Activated CD8-positive, alpha-beta memory T cell treated with anti-CD3 and anti-CD28 coated beads, Interleukin-2, amount 50 U/mL, for 24 hours (primary cell): ENCODE measurements around the gene ATP8B3.

ENCODE experiments used
- DNase-seq: peaks from one replicate; pipeline ENCODE4 v3.0.0-alpha.2; 2020; ENCODE audit errors: extremely low read depth

Gene ATP8B3

DNA sequence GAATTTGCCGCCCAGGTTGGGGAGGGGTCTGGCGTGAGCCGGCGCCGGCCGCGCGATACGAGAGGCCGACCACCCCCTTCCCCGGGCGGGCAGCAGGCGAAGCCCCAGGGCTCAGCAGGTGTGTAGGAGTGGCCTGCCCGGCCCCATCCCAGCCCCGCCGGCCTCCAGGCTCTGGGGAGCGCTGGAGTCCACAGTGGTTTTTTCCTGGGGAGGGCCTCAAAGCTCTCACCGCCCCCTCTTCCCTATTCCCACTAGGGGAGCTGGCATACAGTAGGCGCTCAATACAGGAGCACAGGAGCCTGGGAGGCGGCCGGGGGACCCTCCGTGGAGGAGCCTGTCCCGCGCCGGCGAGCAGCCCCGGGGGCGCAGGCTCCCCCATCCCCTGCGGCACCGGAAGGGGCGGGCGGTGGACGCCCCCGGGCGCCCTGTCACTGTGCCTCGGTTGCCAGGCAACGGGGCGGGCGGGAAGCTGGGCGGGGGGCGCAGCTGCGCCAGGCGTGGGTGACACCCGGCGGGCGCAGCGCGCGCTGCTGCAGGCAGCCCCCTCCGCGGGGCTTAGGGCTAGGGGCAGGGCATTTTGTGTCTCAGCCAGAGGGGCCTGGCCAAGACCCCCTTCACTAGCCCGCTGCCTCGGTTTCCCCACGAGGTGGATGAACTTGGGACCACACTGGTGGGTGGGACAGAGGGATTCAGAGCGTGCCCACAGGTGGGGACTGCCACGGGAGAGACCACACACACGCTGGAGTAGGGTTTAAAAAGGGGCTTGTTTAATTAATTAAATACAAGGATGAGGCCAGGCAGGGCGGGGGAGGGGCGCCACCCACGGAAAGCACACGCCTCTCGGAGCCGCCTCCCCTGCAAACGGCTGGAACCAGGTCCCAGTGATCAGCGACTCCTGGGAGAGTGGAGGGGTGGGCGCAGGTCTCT lies 39.8 kb upstream of the ATP8B3 start:
- no peak for DNase-seq

DNA sequence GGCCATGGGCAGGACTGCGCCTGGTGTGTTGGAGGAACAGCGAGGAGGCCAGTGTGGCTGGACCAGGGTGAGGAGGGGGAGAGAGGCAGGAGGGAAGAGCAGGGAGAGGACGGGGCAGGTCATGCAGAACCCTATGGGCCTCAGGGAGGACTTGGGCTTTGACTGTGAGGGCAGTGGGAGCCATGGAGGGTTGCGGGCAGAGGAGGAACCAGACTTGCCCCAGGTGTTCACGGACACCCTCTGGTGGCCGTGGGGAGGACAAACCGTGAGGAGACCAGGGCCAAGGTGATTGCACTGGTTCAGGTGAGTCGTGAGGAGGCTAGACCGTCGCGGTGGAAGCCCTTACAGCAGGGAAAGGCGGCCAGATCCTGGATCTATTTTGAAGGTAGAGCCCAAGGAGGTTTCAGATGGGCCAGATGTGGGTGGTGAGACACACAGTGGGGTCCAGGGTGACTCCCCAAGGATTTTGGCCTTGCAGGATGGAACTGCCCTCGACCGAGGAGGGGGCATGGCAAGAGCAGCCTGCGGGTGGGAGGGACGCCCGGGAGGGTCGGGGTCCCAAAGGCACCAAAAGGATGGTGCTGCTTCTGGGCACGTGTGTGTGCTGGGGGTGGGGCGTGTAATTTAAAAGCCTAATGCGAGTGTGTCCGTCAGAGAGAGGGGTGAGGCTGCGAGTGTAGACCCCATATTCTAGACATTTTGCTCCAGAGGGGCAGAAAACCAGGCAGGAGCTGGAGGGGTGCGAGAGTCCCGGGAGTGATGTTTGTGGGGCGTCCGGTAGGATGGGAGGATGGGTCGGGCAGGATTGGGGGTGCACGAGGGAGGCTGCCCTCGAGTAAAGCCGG lies 39.0 kb upstream of the ATP8B3 start:
- no peak for DNase-seq

DNA sequence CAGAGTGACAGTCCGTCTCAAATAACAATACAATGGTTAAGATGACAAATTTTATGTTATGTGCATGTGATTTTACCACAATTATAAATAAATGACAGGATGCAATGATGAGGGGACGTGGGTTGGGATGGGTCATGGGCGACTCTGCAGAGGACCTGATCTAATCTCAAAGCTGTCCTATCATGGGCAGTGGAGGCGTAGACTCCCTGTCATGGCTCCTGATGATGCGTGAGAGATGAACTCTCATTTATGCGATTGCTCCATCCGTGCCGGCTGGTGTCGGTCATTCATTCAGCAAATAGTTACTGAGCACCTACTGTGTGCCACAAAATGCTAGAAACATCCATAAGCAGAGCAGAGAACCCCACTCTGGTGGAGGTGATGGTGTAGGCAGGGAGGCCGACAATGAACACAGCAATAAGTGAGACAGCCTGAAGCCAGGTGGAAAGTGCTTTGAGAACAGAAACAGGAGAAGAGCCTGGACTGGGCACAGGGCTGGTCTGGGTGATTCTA lies 37.9 kb upstream of the ATP8B3 start:
- no peak for DNase-seq

DNA sequence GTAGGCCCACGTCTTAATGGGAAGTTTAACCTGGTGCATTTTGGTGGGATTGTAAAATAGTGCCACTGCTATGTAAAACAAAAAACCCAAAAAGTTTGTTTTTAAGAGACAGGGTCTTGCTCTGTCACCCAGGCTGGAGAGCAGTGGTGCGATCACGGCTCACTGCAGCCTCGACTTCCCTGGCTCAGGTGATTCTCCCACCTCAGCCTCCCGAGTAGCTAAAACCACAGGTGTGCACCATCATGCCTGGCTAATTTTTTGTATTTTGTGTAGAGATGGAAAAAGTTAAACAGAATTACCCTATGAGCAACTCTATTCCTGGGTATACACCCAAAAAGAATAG lies 37.0 kb upstream of the ATP8B3 start:
- DNase-seq: no peak

DNA sequence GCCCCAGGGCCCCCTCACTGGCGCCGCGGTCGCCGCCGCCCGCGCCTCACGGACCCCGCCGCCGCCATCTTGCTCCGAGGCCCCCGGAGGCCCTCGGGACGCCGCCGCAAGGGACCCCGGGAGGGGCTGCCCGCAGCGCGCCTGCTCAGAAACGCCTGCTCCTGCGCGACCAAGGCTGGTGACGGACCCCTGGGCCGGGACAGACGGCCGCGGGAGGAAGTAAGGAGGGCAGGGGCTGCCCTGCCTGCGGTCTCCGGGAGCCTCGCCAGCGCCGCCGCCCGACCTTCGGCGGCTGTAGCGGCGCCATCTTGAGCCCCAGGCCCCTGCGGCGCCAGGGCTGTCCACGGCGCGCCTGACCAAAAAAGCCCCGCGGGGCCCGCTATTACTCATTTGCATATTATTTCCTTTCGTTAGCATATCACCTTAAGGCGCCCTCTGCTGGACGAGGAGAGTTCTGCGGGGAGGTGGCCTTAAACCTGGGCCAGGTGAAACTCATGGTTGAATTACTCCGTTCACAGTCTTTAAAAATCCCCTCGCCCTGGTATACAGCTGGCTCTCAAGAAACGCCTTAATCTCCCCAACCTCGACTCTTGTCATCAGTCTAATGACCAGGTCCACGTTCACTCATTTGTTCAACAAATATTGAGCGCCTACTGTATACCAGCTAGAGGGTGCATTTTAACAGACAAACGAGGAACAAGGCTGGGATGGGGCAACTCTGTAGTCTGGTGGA lies 36.5 kb upstream of the ATP8B3 start, which contains the start of gene REXO1:
TSS of gene REXO1 (minus strand) at position 85 of the 733 bp plus-strand sequence. CDS start 125 bp downstream, outside the sequence.
- peak; percentile 93 for DNase-seq

DNA sequence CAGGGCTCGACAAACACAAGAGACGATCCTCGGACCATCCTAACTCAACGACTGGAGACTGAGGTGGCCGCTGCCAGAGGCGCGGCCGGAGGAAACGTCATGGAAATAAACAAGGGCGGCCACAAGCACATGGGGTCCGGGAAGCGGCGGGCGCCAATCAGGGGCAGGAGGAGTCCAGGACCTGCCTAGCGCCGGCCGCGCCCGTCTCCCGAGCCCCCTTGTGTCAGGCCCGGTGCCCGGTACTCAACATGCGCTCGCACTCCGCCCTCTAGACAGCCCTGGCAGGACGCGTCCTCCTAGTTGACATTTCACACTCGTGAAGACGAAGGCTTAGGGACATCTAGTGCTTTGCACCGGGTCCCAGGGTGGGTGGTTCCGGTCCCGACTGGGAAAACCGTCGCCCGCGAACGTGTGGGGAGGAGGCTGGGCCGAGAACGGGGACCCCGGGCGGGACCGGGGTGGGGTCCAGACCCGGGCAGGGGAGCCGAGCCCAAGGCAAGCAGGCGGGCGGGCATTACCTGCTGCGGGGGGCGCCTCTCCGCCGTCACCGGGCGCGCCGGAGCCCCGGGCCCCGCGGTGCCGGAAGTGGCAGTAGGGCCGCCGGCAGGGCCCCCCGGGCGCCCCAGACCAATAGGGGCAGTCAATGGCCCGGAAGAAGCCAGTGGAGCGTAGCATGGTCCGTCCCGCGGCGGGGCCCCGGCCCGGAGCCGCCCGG lies 35.8 kb upstream of the ATP8B3 start:
- DNase-seq: no peak

DNA sequence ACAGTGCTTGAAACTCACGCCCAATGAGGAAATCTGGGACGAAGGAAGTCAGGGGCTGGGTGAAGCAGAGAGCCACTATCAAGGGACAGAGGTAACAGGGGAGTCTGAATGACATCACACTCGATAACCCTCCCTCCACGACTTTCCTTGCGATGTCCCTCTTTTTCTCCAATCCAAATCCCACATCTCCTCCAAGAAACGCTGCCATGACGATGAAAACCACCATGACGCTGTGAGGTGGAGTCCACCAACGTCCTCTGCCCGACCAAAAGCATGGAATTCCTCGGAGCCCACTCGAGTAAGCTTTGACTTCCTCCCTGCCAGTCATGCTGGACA lies 35.2 kb upstream of the ATP8B3 start:
- no peak for DNase-seq

GRCh38 chr19:1846517-1847204 lies 34.6 kb upstream of the ATP8B3 start:
- no peak for DNase-seq

GRCh38 chr19:1845642-1846041 lies 33.6 kb upstream of the ATP8B3 start:
- no peak for DNase-seq

DNA sequence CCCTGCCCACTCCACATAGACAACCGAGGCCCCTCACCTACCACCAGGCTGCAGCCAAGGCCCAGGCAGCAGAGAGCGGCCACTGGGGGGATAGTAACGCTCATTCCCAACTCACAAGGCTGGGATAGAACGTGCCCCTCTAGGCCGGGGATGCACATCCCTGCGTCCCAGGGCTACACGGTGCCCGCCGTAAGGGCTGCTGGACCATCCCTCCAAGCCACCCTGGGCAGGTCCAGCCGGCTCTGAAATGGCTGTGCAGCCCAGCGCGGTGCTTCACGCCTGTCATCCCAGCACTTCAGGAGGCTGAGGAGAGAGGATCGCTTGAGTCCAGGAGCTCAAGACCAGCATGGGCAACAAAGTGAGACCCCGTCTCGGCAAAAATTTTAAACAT lies 33.0 kb upstream of the ATP8B3 start:
- DNase-seq: no peak

GRCh38 chr19:1844513-1845124 lies 32.5 kb upstream of the ATP8B3 start:
- no peak for DNase-seq

DNA sequence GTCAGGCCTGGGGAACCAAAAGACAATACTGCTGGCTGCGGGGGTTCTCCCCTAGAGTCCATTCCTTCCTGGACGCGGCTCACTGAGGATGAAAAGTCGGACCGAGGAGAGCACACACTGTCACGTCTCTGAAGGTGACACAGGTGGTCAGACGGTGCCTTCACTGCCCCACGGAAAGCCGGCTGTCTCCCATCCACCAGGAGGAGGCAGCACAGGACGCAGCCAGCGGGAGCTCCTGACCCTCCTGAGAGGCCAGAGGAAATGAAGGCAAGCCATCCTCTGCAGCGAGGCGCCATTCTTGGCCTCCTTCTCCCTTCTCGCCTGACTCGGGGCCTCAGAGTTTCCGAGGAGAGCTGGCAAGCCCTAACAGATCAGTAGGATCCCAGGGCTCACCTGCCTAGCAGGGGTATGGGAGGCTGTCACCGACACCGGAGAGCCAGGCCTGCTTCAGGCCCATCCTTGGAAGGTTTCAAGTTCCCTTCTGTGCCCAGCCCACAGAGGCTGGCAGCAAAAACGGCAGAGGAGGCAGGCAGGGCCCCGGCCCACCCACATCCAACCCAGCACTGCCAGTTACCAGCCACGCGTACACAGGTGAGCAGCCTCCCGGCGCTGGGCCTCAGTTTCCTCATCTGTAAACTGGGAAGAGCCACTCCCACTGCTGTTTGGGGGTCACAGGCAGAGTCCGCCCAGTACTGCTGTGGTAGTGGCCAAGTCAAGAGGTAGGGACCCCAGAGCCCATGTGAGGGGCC lies 31.7 kb upstream of the ATP8B3 start:
- DNase-seq: no peak

GRCh38 chr19:1843116-1843515 lies 31.0 kb upstream of the ATP8B3 start:
- DNase-seq: no peak

GRCh38 chr19:1841209-1841924 lies 29.3 kb upstream of the ATP8B3 start:
- DNase-seq: no peak

- DNase-seq: no peak
Observed at GRCh38 chr19:1840541-1841115, 28.6 kb upstream of the ATP8B3 start.

- no peak for DNase-seq
Observed at GRCh38 chr19:1839658-1840540, 27.8 kb upstream of the ATP8B3 start.

DNA sequence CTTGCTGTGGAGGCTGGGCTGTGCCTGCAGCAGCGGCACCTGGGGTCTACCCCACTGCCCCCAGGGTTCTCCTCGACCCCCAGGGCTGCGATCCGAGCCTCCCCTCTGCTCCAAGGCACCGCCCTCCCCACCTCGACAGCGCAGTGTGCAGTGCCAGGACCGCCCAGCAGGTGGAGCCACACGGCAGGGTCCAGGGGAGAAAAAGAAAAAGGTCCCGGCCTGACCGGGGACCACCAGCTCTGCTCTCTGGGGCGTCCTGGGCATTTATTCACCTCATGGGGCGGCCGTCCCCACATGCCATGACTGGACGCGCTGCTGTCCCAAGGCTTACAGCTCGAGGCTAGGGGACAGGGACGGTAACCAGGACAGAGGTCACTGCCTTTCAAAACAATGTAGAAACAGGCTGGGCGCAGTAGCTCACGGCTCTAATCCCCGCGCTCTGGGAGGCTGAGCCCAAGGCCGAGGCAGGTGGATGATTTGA lies 25.6 kb upstream of the ATP8B3 start:
- no peak for DNase-seq

DNA sequence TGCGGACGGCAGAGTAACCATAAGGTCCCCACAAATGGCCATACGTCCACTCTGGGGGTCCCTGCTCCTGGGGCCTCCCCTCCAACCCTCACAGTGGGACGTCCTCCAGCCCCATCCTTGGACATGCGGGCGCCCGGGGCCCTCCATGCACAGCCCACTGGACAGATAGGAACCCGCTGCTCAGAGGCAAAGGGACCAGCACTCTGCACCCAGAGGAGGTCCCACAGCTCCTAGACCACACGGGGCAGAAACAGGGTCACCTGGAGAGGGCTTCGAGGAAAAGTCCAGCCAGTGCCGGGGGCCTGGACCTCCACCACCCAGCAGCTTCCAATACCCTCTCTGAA lies 25.1 kb upstream of the ATP8B3 start:
- no peak for DNase-seq
